Peyer's patch (tissue), 4 donors: ENCODE results near the gene STX1B.

Experiments
- CTCF ChIP-seq, 6 experiments: fragments of 450-650 bp in 4 of 6; fragments of 200-600 bp in 2 of 6; sonication (generic) in 1 of 6; IDR thresholded peaks; one replicate each; pipeline ENCODE4 v1.5.1; 2017 to 2019; ENCODE audit warnings: antibody characterized with exemption in 6 of 6, mild to moderate bottlenecking in 3 of 6, moderate library complexity in 1 of 6
- POLR2A ChIP-seq, 2 donors: fragments of 450-650 bp; IDR thresholded peaks; one replicate each; pipeline ENCODE4 v1.5.1; 2017; ENCODE audit warnings: antibody characterized with exemption in 2 of 2, mild to moderate bottlenecking in 2 of 2, moderate library complexity in 2 of 2

DNA sequence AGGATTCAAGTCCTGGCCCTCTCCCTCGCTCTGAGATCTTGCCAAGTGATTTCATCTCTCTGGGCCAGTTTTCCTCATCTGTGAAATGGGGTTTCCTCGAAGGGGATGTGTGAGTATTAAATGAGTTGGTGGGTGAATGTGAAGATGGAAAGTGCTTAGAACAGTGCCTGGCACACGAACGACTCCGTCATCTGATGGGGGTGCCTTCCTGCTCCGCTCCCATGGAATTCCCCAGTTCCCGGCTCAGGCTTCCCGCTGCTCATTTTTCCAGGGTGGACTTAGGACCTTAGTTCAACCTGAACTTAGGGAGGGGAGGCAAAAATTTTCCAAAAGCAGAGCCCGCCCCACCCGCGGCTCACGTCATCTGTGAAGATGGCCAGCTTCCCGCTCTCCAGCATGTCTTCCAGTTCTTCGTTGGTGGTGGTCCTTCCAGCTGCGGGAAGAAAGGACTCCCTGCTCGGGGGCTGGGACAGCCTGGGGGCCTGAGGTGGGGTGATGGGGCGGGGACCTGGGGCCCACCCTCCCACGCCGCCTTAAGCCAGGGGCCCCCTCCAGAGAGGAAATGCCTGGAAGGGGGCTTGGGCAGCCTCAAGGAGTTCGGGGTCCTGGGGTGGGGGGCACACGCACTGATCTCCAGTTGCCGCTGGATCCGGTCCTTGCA lies 14.0 kb downstream of the STX1B start:
- no peak for TF ChIP-seq CTCF (IDR thresholded peaks at IDR 0.05)
- no peak for TF ChIP-seq POLR2A (IDR thresholded peaks at IDR 0.05)
